A673 (cell line): ENCODE measurements around the gene GMDS.

Source experiments
- EZH2 ChIP-seq: fragments of 200-600 bp; sonication (generic); IDR thresholded peaks from 2 replicates; pipeline ENCODE4 v1.6.1; 2017; ENCODE audit warnings: borderline replicate concordance, low read depth, mild to moderate bottlenecking, mixed read lengths, antibody characterized with exemption, low read length; ENCODE audit not compliant: poor library complexity, severe bottlenecking
- TF ChIP-seq, protein P1 (sequence below): fragments of 300-800, 200-600 bp; sonication (generic); conservative IDR thresholded peaks from 2 replicates; pipeline ENCODE4 v1.5.1; 2017; ENCODE audit warnings: low read depth, mild to moderate bottlenecking, antibody characterized with exemption, low read length, moderate library complexity, mixed read lengths

DNA sequence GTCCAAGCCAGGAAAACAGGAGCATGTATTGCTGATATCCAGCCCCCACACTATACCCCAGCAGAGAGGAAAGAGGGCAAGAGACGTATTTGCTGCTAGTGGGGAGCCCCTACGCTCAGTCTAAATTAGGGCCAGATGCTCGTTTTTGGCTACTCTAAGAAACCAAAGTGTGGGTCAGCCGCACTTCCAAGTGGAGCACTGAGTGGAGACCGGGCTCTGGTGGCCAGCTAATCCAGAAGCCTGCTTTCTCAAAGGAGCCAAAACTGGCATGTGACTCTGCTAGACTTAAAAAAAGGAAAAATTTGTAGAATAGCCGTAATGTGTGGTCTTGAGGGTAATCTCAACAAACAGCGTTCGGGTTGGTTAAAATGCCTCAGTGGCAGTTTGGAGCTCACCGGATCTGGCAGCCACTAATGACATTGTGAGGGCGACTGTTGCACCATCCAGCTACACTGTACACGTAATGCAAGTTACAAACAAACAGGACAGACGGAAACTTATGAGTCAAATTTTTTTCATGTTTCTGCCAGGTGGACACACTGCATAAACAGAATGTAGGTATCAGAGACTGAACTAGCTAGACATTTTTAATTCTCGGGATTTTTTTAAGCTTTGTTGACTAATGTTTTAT lies 404.8 kb downstream of the GMDS start:
- TF ChIP-seq EZH2, result no peak
- TF ChIP-seq, protein P1, sequence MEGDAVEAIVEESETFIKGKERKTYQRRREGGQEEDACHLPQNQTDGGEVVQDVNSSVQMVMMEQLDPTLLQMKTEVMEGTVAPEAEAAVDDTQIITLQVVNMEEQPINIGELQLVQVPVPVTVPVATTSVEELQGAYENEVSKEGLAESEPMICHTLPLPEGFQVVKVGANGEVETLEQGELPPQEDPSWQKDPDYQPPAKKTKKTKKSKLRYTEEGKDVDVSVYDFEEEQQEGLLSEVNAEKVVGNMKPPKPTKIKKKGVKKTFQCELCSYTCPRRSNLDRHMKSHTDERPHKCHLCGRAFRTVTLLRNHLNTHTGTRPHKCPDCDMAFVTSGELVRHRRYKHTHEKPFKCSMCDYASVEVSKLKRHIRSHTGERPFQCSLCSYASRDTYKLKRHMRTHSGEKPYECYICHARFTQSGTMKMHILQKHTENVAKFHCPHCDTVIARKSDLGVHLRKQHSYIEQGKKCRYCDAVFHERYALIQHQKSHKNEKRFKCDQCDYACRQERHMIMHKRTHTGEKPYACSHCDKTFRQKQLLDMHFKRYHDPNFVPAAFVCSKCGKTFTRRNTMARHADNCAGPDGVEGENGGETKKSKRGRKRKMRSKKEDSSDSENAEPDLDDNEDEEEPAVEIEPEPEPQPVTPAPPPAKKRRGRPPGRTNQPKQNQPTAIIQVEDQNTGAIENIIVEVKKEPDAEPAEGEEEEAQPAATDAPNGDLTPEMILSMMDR, result no peak
